Left renal pelvis (tissue), 4 donors: ENCODE data around the gene PERCC1. TPM values are rescaled to one million over a fixed set of nuclear protein-coding genes. Genes with fewer than 3 reads are reported as not detected.
"Not testable (repeated sequence)": the region's sequence is repeated elsewhere in the genome, so short reads cannot be mapped to it uniquely, and the experiment has no call there.

Experiments used
- DNase-seq, 4 donors: peaks; one replicate each; pipeline ENCODE4 v3.0.0-alpha.2; 2013; ENCODE audit warnings: low read depth in 4 of 4, low spot score in 3 of 4
- polyA plus RNA-seq, 4 donors: library from polyadenylated mRNA; unstranded; fragments of 120-200 nt; gene quantifications; one replicate each; pipeline ENCODE4 v1.2.1, GENCODE V29; 2013; ENCODE audit not compliant: insufficient read length in 4 of 4

PERCC1 gene
- polyA plus RNA-seq, 4 donors = 0.25 TPM; not detected in 3

DNA sequence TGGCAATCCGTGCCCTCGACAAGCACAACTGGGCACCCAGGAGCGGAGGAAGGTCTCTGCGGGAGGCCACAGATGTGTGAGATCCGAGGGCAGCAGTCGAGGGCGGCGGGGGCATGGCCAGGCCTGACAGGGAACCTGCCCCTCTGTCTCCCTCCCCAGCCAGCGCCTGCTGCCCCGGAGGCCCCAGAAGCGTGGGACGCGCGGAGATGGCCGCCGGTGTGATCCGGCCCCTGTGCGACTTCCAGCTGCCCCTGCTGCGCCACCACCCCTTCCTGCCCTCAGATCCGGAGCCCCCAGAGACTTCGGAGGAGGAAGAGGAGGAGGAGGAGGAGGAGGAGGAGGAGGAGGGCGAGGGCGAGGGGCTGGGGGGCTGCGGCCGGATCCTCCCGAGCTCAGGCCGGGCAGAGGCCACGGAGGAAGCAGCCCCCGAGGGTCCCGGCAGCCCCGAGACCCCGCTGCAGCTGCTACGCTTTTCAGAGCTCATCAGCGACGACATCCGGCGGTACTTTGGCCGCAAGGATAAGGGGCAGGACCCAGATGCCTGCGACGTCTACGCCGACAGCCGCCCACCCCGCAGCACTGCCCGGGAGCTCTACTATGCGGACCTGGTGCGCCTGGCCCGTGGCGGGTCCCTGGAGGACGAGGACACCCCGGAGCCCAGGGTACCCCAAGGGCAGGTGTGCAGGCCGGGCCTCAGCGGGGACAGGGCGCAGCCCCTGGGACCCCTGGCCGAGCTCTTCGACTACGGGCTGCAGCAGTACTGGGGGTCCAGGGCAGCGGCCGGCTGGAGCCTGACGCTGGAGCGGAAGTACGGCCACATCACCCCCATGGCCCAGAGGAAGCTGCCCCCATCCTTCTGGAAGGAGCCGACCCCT, 1.7 kb downstream of the PERCC1 start:
- no peak for DNase-seq

DNA sequence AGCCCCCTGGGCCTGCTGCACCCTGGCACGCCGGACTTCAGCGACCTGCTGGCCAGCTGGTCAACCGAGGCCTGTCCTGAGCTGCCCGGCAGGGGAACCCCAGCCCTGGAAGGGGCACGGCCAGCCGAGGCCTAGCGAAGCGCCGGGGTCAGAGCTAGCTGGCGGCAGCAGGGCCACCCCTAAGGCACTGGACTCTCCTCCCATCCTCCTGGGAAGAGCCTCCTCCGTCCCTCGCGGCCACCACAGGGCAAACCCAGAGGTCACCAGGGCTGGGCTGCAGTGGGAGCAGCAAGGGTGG, 2.3 kb downstream of the PERCC1 start:
- no peak for DNase-seq

DNA sequence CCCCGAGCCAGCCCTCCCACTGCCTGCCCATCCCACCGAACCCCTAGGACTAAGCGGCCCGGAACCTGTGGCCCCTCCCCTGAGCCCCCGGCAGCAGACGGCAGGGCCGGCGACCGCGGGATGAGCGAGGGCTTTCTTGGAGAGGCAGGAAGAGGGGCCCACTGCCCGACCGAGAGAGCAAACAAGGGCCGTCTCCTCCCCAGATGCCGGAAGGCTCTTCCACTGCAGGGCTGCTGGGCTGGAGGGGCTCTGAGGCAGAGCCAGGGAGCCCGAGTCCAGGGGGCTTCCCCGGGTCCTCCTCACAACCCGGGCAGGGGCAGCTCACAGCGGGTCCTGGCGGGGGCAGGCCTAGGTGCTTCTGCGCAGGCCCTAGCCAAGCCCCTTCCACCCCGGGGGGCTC, 2.9 kb downstream of the PERCC1 start:
- DNase-seq = no peak

- DNase-seq = no peak
Measured at GRCh38 chr16:1434644-1435592, 4.0 kb downstream of the PERCC1 start.

GRCh38 chr16:1435921-1436697, 5.2 kb downstream of the PERCC1 start:
- DNase-seq = no peak

DNA sequence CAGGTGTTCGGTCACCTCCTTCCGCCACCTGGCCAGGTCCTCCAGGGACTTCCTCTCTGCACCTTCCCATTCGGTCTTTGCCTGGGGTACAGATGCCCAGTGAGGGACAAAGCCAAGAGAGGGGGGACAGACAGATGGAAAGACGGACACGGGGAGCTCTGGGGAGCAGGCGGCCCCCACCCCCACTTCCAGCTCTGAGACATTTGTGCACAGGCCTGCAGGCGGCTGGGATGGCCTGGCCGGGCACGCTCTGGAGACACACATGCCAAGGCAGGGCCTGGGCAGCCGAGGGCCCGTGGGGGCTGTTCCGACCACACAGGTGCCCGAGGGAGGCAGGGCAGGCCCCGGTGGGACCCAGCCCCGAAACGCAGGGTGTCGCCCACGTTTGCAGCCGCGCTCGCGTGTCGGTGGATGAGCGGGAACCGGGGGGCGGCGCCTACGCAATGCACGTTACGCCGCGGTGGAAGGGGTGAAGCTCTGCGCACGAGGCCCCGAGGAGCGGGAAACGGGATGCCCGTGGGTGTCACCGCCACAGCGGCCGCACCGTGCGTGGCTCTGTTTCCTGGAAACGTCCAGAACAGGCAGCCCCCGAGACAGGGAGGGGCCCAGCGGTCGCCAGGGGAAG, 6.0 kb downstream of the PERCC1 start:
- no peak for DNase-seq

GRCh38 chr16:1437606-1438005, 6.7 kb downstream of the PERCC1 start:
- DNase-seq = no peak

DNA sequence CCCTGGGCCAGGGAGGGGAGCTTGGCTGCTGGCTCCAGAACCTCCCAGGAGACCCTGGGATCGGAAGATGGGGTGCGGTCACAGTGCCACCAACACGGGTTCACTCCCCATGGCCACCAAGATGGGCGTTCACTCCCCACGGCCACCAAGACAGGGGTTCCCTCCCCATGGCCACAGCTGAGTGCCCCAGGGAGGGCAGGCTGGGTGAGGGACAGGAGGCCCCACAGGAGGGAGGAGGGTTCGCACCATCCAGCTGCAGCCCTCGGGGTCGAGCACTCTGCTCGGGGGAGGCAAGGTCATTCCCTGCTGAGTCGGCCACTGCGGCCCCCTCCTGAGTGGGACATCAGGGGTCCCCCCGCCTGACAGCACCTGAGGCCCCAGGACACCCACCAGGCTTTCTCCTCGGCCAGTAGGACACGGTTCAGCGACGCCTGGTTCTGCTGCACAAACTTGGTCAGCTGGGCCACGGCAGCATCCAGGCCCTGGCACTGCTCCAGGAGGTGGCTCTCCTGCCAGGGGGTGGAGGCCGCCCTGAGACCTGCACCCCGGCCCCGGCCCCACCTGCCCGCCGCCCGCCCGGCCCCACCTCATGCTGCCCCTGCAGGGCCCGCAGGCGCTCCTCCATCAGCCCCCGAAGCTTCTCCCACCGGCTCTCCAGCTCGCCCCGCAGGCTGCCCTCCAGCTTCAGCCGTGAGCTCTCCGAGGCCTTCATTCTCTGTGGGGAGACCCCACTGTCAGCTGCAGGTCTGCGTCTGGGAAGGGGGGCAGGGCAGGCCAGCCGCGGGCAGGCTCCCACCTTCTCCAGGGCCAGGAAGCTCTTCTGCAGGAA, 7.6 kb downstream of the PERCC1 start:
- DNase-seq = no peak

- DNase-seq = no peak
Measured at GRCh38 chr16:1439058-1439698, 8.3 kb downstream of the PERCC1 start.

GRCh38 chr16:1439699-1440074, 8.8 kb downstream of the PERCC1 start:
- not testable (repeated sequence) for DNase-seq

DNA sequence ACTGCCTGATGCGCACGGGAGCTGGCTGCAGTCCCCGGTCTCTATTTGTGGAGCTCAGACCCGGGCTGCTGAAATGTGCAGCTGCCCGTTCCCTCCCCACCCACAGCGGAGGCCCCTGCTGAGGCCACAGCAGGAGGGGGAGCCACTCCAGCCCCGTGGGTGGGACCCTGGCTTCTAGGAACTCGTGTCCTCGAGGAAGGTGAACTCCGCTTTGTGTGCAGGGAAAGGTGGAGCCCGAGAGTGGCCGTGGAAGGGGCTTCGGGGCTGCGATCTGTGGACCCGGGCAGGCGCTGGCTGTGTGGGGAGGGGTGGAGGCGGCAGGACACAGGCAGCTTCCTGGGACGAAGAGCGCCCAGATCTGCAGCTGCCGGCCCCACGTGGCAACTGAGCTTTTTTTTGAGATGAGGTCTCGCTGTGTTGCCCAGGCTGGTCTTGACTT, 10.5 kb downstream of the PERCC1 start:
- DNase-seq = no peak

DNA sequence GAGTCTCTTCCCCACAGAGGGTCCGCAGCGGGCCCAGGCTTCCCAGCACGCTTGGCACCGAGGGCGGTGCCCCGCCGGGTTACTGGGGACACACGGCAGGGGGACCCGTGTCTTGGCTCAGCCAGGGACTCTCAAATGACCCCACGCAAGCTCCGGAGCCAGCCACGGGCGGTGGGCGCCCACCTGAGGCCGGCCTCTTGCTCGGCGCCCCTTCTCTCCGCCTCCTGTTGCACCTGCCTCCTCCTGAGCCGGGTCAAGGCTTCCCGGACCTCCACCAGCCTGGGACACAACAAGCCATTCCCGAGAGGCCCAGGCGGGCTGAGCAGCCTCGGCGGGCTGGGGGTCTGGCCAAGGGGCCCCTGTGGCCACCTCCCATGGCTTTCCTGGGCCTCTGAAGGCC, 11.8 kb downstream of the PERCC1 start:
- DNase-seq = no peak

DNA sequence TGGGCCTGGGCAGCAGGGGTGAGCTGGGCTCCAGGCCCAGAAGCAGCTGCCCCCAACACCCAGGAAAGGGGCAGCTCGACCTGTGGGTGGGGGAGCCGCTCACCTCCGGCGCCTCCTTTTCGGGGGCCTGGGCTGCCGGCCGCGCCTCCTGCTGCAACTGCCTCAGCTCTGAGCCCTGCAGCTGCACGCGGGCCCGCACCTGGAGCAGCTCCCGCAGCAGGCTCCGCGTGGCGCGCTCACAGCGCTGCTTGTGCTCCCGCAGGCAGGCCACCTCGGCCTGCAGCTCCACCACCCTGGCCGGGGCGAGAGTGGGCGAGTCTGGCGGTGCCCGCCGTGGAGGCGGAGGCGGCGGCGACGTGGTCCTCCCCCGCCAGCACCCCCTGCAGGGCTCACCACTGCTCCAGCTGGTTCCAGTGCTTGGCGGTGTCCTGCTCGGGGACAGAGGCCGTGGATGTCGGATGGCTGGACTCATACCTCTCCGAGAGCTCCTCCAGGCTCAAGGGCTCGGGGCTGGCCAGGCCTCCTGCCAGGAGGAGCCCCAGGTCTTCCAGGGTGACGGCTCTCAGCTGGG, 12.6 kb downstream of the PERCC1 start:
- no peak for DNase-seq

GRCh38 chr16:1443980-1444729, 13.3 kb downstream of the PERCC1 start, which contains the start of gene CCDC154:
Gene CCDC154, minus strand, starts transcription at chr16:1444556. Its CDS starts 234 bp downstream, at chr16:1444322.
- DNase-seq = no peak

- no peak for DNase-seq
Measured at GRCh38 chr16:1444730-1445517, 14.0 kb downstream of the PERCC1 start.

DNA sequence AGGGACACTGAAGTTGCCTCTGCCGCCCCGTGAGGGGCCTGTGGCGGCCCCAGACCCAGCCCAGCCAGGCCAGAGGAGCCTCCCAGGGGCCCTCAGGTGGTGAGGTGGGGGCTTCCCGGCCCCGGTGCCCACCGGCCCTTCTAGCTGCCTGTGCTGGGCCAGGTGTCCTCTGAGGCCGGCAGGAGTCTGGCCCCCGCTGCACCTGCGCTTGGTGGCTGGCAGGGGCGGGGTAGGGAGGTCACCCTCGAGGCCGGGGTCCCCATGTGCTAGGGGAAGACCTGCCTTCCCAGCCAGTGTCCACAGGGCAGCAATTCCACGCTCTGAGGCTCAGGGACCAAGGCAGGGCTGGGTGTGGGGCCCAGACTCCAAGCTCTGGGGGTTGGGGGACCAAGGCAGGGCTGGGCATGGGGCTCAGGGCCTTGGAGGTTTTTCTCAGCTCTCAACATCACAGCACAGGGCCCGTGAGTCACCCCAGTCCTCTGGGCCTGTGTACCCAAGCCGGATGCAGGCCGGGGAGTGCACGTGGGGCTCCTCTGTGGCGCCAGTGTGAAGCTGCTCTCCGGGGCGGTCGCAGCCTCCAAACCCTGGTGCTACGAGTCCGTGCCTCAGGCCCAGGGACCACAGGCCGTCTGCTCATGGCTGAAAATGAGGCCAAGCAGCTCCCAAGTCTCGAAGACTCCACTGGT, 14.8 kb downstream of the PERCC1 start:
- DNase-seq = no peak
